Hematopoietic multipotent progenitor cell treated with erythropoietin and hydrocortisone succinate and interleukin-3 and kit ligand, for 4 days (in vitro differentiated cells): ENCODE data around the gene TMEM8B.

ENCODE experiments used
- DNase-seq: peaks from one replicate; pipeline ENCODE4 v3.0.0-alpha.2; 2015

TMEM8B gene

DNA sequence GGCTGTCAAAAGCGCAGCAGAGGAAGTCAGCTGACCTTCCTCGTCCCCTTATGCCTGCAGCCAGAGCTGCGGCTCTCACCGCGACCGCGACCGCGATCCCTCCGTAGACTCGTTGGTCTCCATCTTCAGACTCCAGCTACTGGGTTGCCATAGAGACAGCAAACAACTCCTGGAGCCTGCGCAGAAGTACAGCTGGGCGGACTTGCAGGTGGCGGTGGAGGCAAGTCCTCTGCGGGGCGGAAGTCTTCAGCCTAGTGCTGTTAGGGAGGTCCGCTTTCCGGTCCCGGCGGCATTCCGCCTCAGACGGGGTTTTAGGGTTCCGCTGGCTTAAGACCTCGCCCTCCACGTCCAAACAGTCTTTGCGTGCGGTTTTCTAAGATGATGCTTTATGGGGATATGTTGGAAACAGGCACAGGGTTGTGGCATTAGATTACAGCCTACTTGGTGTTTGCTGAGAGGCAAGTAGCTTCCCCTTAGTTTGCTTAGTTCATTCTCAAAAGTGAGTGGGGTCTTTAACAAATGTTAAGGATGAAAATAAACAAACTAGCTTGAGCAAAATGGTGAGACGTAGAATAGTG is 16.9 kb upstream of the TMEM8B start, which contains the start of gene SPAG8:
Gene SPAG8, minus strand, starts transcription at position 238 of the 578 bp plus-strand sequence. Its CDS starts 115 bp downstream, at position 123.
- peak; percentile 99 for DNase-seq

DNA sequence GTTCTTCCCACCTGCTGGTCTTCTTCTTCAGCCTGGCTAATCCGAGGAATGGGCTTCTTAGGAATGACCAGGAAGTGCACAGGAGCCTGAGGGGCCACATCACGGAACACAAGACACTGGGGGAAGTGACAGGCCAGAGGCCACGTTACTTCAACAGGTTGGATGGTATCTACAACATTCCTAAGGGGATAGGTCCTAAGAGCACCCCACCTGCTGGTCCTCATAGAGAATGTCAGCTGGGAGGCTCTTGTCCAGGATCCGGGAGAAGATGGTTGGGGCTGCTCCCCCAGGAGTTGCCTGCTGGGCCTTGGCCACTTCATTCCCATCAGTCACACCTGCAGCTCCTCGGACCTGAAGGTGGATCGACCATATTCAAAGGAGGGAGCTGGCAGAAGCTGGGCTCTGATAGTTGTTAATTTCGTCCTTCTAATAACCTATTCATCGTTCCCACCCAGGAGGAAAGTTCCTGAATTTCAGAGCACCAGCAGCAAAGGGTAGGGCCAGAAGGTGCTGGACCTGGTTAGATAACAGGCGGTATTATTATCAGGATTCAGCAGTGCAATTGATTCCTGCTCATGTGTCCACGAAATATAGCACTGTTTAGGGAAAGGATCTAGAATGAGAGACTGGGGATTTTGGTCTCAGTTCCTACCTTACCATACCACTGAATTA is 15.5 kb upstream of the TMEM8B start:
- peak; percentile 44 for DNase-seq

DNA sequence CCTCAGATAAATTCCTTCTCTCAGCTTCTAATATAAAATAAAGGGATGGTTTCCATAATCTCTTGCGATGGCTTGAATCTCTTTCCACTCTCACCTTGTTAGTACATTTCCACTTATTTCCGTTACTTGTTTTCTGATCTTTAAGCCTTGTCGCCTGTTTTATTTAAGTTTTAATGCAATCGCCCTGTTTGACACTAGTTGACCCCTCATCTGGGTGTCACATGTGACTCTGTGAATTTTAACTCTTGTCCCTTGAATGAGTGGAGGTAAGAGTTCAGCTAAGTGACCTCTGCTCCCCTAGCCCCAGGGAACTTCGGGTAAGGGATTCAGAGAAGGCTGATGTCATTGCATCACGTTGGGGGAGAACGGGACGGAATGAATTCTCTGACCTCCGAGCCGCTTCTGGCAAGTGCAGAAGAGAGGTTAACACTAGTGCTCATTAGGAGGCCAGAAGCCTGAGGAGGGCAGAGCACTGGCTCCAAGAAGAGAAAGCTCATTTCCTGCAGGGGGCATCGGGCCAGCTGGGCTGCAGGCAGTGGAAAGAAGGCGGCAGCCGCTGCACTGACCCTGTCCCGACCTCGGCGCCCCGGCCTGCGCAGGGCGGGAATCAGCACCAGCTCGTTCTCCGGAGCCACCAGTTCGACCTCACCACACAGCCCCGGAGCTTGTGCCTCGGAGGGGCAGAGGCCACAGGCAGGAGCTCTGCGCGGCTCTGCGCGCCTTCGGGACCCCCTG is 14.8 kb upstream of the TMEM8B start:
- DNase-seq: peak; percentile 88

DNA sequence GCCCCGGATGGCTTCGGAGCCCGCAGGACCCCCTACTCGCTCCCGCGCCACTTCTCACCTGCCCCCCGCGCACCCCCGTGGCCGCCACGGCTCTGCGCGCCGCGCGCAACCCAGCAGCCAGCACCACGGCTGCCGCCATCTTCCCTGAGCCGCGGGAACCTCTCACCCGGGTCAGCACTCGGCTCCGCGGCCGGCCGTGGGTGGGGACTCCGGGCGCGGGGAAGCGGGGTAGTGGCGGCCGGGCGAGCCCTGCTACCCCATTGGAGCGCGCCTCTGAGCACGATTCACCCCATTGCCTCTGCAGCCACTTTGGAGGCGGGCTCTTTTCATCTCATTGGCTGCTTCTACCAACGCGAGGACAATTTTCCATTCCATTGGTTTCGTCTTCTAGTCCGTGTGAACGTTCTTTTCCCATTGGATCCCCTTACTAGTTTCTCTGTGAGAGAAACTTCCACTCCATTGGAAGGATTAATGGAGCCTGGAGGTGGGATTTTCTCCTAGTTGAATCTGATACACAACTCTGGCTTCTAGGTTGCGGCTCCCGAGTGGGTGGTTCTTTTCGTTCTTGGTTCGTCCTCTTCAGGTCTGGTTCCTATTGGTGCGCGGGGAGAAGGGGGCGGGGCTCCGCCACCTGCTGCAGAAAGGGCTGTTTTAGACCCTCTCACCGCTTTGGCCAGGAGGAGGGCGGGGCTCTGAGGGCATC is 14.0 kb upstream of the TMEM8B start, which contains the start of gene HINT2:
Gene HINT2, minus strand, starts transcription at position 202 of the 703 bp plus-strand sequence. Its CDS starts 63 bp downstream, at position 139.
- DNase-seq: peak; percentile 99

DNA sequence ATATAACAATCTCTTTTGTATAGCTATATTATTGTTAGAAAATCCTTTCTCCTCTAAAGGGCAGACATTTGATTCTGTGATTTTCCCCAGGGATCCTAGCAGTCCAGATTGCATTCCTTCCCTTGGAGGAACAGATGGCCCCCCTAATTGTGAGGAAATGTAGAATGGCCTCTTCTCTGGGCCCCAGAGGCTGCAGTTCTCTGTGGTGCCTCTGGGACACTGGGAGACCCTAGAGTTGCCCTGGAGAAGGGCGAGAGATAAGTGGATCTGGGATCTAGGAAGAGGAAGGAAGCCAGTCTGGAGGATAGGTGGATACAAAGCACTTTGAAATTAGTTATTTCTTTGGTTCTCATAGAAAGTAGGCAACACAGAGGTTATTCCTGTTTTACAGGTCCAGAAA is 12.3 kb upstream of the TMEM8B start:
- DNase-seq: no peak

DNA sequence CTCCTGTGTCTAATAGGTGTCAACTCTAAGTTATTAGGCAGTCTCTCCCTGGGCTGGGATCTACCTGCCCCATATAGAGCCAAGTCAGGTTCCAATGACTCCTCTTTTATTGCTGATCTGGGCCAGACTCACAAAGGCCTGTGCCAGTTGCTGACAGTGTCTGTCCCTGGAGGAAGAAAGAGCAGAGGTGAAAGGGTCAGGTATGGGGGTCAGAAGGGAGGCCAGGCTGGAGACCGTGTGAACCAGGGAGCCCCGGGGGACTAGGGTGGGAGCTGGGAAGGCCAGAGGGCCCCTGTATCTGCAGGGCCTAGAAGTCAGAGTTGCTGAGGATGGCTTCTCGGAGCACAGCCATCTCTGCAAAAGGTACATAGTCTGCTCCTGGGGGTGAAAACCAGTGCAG is 10.7 kb upstream of the TMEM8B start:
- no peak for DNase-seq

DNA sequence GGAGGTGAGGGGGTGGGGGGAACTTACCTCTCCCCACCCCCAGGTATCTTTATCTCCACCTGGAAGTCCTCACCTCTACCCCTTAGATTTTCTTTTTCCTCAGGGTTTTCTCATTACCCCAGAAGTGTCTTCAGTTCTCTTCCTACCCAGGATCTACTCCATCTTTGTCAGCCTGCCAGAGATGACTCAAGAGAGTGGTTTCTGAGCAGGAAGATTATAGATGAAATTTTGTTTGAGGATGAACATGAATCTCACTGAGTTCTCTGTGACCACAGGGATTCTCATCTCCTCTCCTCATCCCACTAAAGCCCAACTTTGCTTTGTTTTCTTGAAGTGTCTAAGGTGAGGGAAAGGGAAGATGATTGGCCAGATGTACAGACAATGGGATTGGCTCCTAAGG is 9.0 kb upstream of the TMEM8B start:
- DNase-seq: peak; percentile 27

DNA sequence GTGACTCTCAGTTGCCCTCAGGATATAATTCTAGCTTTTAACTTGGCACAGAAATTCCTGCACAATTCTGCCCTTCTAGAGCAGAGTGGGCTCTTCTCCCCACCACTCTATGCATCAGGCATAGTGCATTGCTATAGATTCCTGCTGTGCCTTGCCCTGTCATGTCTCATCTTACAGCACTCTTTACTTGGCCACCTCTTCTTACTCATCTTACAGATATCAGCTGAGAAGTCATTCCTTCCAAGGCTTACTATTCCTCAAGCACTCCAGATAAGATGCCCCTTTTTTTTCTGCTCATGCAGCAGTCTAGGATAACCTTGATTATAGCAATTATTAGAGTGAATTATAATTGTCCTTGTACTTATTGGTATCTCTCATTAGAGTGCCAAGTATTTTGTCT is 6.1 kb upstream of the TMEM8B start:
- DNase-seq: no peak

DNA sequence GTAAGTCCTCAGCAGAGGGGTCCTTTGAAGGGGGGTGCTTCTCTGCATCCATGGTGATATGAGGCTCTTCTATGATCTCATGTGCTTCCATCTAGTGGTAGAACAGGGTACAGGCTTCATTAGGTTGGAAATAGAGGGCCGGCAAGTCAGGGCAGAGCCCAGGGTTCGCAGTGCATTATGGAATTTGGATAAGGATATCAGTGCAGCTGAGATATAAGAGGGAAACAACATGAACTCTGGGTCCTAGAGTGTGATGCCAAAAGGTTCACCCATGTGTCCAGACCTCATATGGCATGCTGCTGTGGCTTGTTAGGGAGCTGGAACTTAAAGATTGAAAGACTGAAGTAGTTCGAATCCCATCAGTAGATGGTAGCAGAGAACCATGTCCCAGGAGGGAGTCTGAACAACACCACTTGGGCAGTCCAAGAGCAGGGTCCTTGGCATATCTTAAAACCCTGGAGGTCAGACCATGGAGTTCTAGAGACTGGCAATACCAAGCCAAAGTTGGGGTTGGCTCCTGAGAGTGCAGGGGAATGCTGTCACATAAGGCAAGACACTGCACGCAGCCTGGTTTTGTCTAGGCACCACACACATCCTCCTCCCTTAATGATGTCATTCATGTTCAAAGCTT is 2.8 kb upstream of the TMEM8B start:
- DNase-seq: peak; percentile 84

DNA sequence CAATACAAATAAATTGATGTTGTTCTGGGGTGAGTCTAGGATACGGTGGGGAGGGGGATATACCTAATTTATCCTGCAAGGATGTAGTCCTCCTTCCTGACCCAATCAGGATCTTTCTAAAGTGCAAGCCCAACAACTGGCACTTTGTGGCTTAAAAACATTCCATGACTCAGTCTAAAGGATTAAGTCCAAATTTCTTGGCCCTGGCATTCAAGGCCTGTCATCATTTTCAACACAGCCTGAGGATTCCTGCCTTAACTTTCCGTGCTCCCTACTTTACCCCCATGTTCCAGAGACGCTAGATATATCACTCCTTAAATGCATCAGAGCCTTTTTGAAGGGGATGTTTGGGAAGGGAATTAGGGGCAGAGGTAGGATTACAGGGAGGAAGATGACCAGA is 1.5 kb upstream of the TMEM8B start:
- no peak for DNase-seq

DNA sequence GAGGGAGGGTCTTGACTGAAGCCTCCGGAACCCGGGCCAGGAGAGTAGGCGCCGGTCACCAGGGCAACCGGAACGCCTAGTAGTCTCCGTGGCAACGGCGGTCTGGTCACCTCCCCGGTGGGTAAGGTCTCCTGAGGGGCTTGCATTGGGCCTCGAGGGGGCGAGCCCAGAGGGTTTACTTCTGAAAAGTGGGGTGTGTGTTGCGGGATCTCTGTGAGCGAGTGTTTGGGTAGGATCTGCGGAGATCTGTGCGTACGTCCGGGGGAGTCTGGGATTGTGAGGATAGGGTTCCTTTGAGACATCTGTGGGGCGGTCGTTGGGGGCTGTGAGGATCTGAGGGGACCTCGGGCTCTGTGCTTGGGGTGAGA is 328 bp upstream of the TMEM8B start, which contains the start of gene FAM221B:
Gene FAM221B, minus strand, starts transcription at position 17 of the 368 bp plus-strand sequence. CDS start 2,571 bp downstream, outside the sequence.
- no peak for DNase-seq

DNA sequence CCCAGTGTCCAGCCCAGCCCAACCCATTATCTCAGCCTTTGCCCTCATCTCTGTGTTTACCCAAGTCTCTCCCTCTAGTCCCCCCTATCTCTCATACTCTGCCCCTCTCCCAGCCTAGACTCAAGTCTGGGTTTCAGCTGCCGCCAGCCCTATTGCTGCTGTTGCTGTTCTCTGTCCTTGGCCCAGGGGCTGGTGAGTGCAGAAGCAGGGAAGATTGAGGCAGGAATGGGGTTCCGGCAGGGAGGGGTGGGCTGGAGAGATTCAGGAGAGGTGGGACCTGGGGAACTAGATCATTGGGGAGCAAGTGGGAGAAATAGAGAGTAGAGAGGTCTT is 702 bp downstream of the TMEM8B start:
- no peak for DNase-seq

DNA sequence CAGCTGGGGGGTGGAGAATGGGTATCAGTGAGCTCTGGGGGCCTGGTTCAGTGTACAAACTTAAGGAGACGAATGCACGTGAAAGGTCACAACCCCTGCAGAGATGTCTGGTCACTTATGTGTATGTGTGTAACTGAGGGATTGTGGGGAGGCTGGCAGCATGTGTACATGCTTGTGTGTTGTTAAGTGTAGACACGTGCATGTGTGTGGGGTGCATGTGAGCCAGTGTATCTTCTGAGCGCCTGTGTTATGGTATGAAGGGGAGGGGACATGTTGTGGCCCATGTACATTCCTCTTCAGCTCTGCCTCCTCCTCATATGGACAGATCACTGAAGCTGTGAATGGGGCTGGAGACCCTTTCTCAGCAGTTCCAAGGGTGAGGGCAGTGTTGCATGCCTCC is 2.0 kb downstream of the TMEM8B start:
- DNase-seq: no peak

DNA sequence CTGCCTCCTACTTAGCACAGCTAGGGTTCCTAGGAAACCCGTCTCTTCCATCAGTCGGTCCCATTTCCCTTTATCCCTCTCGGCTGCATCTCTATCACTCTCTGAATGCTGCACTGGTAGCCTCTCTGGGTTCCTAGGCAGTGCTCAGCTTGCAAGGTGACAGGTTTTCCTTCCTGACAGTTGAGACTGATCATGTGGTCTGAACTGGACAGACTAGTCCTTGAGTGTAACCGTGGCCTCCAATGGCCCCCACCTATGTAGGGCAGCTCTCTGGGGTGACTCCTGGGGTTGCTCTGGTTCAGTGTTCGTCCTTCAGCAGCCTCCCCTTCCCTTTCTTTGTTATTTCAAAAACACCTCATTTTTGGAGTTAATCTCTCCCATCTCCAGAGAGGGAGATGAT is 3.8 kb downstream of the TMEM8B start:
- DNase-seq: no peak

DNA sequence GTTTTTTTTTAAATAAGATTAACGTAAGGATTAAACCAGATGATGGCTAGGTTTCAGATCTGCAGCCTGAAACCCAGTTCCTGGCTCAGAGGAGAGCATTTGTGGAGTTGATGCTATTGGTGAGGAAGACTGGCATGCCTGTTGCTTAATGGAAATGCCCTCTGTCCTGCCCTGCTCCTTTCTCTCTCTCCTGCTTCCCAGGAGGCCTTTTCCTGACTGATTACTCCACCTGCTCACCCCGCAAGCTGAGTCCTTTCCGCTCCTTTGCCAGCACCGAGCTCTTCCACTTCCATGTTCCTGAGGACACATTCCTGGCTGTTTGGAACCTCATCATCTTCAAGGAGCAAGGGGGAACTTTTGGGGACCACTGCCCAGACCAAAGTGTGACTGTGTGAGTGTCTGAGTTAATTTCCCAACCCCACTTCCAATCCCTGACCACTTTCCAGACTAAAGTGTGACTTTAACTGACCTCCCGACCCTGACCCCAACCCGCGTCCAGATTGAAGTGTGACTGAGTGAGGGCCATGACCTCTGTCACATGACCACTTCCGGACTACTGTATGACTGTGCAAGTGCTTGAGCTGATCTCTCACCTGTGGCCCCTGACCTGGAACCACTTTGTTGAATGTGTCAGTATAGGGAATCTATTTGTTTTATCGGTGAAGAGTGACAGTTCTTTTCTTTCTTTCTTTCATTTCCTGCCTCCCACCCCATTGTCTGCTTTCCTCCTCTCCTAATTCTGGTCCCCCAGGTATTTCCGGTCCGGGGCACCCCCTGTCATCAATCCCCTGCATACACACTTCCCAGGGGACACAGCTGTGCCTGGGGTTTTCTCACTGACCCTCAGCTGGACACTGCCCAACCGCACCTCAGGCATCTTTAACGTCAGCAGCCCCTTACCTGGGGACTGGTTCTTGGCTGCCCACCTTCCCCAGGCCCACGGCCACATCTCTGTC is 5.5 kb downstream of the TMEM8B start:
- no peak for DNase-seq

DNA sequence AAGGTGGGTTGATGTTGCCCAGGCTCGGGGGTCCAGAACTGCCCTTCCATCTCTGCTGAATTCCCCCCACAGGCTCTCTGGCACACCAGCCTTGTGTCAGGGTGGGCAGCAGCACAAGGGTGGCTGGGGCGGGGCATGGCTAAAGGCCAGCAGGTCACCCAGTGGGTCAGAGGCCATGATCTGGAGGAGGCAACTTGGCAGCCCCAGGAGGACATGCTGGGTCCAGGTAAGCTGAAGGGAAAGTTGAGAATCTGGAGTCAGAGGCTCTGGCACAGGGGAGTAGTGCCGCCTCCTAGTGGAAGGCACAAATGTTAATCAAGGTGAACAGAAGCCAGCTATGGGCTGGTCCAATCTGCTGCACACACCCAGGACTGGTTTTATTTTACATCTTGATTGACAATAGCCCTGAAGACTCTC is 6.2 kb downstream of the TMEM8B start:
- DNase-seq: peak; percentile 44

DNA sequence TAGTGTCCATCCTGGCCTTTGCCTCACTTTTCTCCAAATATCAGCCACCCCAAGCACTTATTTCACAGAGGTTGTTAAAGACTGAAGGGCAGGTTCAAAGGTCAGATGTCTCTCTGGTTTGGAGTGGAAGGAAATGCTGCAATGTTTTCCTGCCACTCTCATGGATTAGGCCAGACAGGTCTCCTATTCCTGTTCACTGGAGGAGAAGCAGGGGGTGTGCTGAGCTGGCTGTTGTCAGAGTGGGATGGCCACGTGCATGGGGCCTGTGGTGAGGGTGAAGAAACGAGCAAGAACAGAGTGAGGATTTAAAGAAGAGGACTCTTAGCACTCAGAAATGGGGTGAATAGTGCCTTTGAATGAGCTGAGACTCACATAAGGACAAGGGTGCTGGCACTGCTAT is 6.7 kb downstream of the TMEM8B start:
- no peak for DNase-seq

DNA sequence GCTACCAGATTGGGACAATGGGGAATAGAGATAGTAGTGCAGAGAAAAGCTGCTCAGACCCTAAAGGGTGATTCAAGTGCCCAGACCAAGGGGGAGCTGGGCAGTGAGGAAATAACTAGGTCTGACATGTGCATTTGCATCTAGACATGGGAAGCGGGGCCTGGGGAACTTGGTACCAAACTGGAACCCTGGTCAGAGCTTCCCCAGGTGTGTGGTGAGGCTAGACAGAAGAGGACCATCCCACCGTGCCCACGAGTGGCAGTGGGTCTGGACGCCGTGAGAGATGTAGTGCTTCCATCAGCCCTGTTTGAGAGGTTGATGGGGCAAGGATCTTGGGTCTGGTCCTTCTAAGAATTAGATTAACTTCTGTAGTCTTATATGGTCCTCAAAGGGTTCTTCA is 7.6 kb downstream of the TMEM8B start:
- no peak for DNase-seq

DNA sequence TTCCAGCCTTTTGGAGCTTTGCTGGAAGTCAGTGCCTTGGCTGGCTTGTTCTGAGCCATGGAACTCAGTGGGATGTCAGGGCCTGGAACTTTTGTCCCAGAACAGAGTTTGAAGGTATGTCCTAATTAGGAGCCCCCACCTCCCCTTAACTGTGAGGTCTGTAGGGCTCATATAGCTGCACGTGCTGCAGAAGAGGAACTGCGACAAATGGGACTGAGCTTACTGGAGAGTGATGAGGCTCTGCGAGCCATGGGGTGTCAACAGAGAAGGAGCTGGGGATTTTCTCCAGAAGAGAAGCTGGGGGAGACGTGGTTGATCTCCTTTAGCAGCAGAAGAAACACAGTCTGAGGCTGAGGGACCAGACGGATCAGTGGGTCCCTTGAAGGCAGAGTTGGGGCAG is 10.9 kb downstream of the TMEM8B start:
- DNase-seq: no peak

DNA sequence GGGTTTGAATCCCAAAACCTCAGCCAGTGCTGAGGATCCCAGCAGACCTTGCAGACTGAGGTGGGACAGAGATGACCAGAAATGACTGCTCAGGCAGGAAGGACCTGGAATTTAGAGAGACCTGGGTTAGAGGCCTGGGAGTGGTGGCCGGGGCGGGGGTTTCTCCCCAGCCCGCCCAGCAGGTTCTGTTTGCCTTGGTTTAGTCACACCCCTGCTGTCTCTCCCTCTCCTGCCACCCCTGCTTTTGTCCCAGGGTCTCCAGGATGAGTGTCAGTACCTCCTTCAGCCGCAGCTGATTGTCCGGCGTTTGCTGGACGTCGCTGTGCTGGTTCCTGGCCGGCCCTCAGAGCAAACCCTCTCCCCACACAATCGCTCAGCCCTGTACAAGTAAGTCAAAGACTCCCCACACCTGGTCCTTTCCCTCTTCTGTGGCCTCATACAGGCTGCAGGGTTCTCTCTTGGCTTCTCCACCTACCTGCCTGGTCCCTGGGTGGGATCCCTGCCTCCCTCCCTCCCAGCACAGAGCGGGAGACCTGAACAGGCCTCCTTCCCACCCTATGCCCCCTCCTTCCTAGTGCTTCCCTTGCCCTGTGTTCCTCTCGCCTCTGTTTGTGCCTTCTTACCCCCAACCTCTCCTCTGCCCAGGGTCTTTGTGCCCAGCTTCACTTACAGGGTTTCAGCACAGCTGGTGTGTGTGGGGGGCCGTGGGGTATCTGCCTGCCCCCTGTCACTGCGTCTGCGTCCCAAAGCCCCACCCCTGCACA is 12.0 kb downstream of the TMEM8B start:
- no peak for DNase-seq

DNA sequence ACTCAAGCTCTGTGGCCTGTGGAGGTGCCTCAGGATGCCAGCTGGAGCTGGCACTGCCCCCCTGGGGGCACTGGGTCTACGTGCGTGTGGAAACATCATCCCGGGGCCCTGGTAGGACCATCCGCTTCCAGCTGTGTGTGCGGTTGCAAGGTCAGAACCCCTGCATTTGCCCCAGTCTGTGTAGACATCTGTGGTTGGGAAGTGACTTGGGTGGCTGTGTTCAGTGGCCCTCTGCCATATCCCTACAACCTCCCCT is 12.5 kb downstream of the TMEM8B start:
- no peak for DNase-seq
